ENCODE measurements around the gene NEDD8. TPM values are rescaled to one million over a fixed set of nuclear protein-coding genes. Genes with fewer than 3 reads are reported as not detected.

NEDD8 gene
- total and polyA plus RNA-seq, 8 donors: 85.4 to 244 (median 166) TPM; not detected in 1

DNA sequence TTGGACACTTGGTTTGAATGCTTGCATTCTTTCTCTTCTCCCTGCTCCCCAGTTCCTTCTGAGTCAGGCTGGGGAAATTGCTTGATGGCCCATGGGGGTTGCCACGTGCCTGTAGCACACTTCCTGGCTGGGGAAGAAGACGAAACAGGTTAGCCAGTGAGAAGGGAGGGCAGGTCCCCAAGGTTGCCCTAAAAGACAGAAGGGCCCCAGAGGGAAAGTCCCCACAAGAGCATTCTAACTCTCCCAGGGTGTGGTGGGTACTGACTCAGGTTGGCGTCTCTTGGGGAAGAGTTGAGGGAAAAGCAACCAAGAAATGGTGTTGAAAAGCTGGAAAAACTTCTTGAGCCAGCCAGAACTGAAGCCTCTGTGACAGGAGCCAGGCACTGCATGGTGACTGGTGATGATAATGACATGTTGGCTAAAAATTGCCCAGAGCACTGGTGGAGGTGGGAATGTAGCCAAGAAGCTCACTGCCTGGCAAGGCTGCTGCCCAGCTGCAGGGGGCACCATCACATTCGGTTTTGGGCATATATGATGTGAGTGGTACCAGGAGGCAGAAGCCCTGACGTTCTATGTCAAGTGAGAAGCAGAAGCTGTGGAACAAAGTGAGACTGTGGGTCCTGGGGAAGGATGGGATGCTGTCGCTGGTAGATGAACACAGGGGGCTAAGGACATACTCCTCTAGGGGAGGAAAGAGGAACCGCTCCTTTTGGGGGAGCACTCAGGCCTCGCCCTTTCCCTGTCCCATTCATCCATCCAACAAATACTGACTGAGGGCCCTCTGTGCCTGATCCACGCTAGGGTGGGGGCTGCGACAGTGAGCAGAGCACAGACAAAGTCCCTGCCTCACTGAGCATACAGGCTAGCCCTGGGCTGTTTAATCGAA is 47.4 kb upstream of the NEDD8 start:
- no peak overlapping the region for H3K4me3 ChIP-seq
- 67 to 77% (median 71%) methylated on average over 11 of the region's 11 CpGs for WGBS, 5 donors
- no peak overlapping the region for H3K27ac ChIP-seq
- intact Hi-C loops (cut with DNase I; ENCODE audit: low total_unique reads): no loop called here
- no peak for DNase-seq
- H3K4me1 ChIP-seq: peaks cover 0 to 56% (median 4%) of the 10 kb centered on the region in 4 donors
- TF ChIP-seq EP300 (IDR thresholded peaks at IDR 0.05): no peak
- TF ChIP-seq POLR2AphosphoS5 (IDR thresholded peaks at IDR 0.05): no peak
- TF ChIP-seq CTCF (IDR thresholded peaks at IDR 0.05): no peak
- no peak for TF ChIP-seq POLR2A (IDR thresholded peaks at IDR 0.05)
- no peaks in the 10 kb centered on the region for H3K9me3 ChIP-seq
- H3K27me3 ChIP-seq: no peaks in the 10 kb centered on the region
- no peaks in the 10 kb centered on the region for H3K36me3 ChIP-seq

GRCh38 chr14:24278424-24278823 is 46.3 kb upstream of the NEDD8 start:
- Histone ChIP-seq H3K27me3 (no peaks in the 10 kb centered on the region), H3K4me1 (peaks cover 4 to 67% (median 13%) of the 10 kb centered on the region in 4 donors), H3K27ac (no peak overlapping the region), H3K36me3 (no peaks in the 10 kb centered on the region), H3K4me3 (no peak overlapping the region), H3K9me3 (no peaks in the 10 kb centered on the region)
- intact Hi-C loops (cut with DNase I; ENCODE audit: low total_unique reads): no loop called here
- no peak for DNase-seq
- WGBS, 5 donors: 89 to 95% (median 95%) methylated on average over 5 of the region's 5 CpGs
- TF ChIP-seq POLR2A (IDR thresholded peaks at IDR 0.05) (no peak), CTCF (IDR thresholded peaks at IDR 0.05) (no peak), EP300 (IDR thresholded peaks at IDR 0.05) (no peak), POLR2AphosphoS5 (IDR thresholded peaks at IDR 0.05) (no peak)

DNA sequence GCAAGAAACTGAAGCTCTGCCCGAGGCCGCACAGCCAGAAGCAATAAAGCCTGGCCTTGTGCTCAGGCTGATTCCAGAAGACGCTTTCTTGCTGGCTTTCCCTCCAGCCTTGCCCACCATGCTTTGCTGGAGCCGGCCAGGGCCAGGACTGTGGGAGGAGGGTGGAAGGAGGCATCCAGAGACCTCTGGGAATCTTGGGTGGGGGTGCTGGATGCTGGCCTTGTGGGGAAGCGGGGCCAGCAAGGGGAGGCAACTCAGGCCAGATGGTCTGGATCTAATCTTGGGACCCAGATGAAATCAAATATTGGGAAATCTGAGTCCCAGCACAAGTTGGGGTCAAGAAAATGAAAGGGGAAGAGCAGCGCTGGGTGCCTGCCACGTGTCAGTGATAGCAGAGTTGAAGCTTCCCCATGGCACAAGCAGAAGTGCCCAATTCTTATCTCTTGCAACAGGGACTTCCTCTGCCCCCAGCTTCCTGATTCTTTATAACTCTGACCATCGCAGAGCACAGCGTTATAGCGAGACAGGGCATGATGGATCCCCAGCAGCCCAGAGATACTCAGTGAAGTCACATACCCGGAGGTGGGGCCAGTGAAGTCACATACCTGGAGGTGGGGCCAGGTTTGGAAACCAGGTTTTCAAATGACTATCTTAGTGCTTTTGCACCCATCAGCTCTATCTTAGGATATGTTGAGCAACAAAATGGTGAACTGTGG is 45.6 kb upstream of the NEDD8 start:
- no peaks in the 10 kb centered on the region for H3K27me3 ChIP-seq
- no peaks in the 10 kb centered on the region for H3K36me3 ChIP-seq
- no peak for DNase-seq
- no peaks in the 10 kb centered on the region for H3K9me3 ChIP-seq
- peaks cover 9 to 73% (median 16%) of the 10 kb centered on the region in 4 donors for H3K4me1 ChIP-seq
- no peak overlapping the region for H3K4me3 ChIP-seq
- TF ChIP-seq EP300 (IDR thresholded peaks at IDR 0.05) (no peak), POLR2AphosphoS5 (IDR thresholded peaks at IDR 0.05) (no peak), POLR2A (IDR thresholded peaks at IDR 0.05) (no peak), CTCF (IDR thresholded peaks at IDR 0.05) (no peak)
- intact Hi-C loops (cut with DNase I; ENCODE audit: low total_unique reads): no loop called here
- WGBS, 5 donors: 73 to 86% (median 84%) methylated on average over 11 of the region's 11 CpGs
- peak overlapping the region in 4 of 5 donors; percentile 1 to 69 (median 44) for H3K27ac ChIP-seq

DNA sequence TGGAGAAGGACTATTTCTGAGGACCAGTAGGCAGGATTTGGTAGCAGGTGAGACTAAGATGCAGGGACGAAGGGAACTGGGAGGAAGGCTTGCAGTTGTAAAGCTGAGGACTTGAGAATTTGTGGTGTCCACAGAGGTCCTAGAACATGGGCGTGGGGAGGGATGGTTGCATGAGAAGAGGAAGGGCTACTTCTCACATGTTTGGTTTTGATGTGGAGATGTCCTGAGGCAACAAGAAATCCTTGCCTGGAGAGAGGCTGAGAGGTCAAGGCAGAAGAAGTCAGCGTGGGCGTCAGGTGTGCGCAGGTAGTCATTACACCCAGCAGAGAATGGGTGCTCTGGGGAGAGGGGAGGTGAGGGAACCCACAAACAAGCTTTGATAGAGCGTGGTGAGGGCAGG is 44.9 kb upstream of the NEDD8 start:
- Histone ChIP-seq H3K4me1 (peaks cover 9 to 80% (median 20%) of the 10 kb centered on the region in 4 donors), H3K27ac (peak overlapping the region in 3 of 5 donors; percentile 1 to 69 (median 63)), H3K9me3 (no peaks in the 10 kb centered on the region), H3K36me3 (no peaks in the 10 kb centered on the region), H3K4me3 (no peak overlapping the region), H3K27me3 (no peaks in the 10 kb centered on the region)
- DNase-seq: no peak
- TF ChIP-seq CTCF (IDR thresholded peaks at IDR 0.05) (no peak), POLR2AphosphoS5 (IDR thresholded peaks at IDR 0.05) (no peak), EP300 (IDR thresholded peaks at IDR 0.05) (no peak), POLR2A (IDR thresholded peaks at IDR 0.05) (no peak)
- intact Hi-C loops (cut with DNase I; ENCODE audit: low total_unique reads): no loop called here
- WGBS, 5 donors: 85 to 96% (median 92%) methylated on average over 6 of the region's 6 CpGs
